GM12878 (cell line): ENCODE data around the gene AADACL2. TPM values are rescaled to one million over a fixed set of nuclear protein-coding genes. Genes with fewer than 3 reads are reported as not detected.

Experiments used
- ATAC-seq: fragments of 200-7000 bp; cut with Tn5 transposase; 3 replicates; pipeline ENCODE4 v1.9.1; 2020; ENCODE audit warnings: mild to moderate bottlenecking, moderate library complexity
- BruUV-seq: library from RNA; stranded (reverse); fragments of 400-500 nt; replicated peaks from 2 replicates; lab custom pipeline; 2021; lab: Mats Ljungman, UMichigan
- CTCF ChIA-PET: fragments of 300-600 bp; sonication (Branson Sonifier 250); formaldehyde crosslinking; extraction: SDS; loops from one replicate; lab custom pipeline; 2021; ENCODE audit warnings: inconsistent platforms; lab: Yijun Ruan, JAX
- POLR2A ChIA-PET: fragments of 350-600 bp; formaldehyde crosslinking; extraction: SDS; loops from one replicate; lab custom pipeline; 2021; ENCODE audit warnings: inconsistent platforms; lab: Charles Lee
- RAD21 ChIA-PET: fragments of 300-600 bp; sonication (Branson Sonifier 250); formaldehyde crosslinking; loops from one replicate; lab custom pipeline; 2023; ENCODE audit warnings: antibody characterized with exemption; ENCODE audit not compliant: unreplicated experiment; lab: Charles Lee
- SMC1A ChIA-PET: fragments of 300-600 bp; sonication (Branson Sonifier 250); formaldehyde crosslinking; loops from one replicate; lab custom pipeline; 2023; ENCODE audit not compliant: unreplicated experiment, uncharacterized antibody; lab: Charles Lee
- DNase-seq: peaks from one replicate; pipeline ENCODE4 v3.0.0-alpha.2; 2011; ENCODE audit warnings: low read depth, low spot score
- FAIRE-seq: peaks from 3 replicates; lab custom pipeline; 2011; peaks lifted over from hg19 to GRCh38; lab: Jason Lieb, UNC
- H2AFZ ChIP-seq: 2 replicates; pipeline ENCODE4 v1.6.0; 2011; ENCODE audit warnings: low read depth, low read length, control low read depth; ENCODE audit not compliant: control insufficient read depth
- H3K27ac ChIP-seq: 2 replicates; pipeline ENCODE4 v1.5.1; 2011; ENCODE audit warnings: control low read depth; ENCODE audit not compliant: control insufficient read depth, insufficient read depth
- H3K27me3 ChIP-seq, 2 experiments: replicated peaks in 1 of 2; 2 replicates each; pipeline versions ENCODE4 v1.6.0 to v1.6.1; 2011; ENCODE audit warnings: low read length in 1 of 2; ENCODE audit not compliant: control insufficient read depth in 2 of 2, insufficient read depth in 2 of 2
- H3K36me3 ChIP-seq, 2 experiments: 2 replicates each; pipeline ENCODE4 v1.5.1; 2011; ENCODE audit warnings: low read length in 1 of 2; ENCODE audit not compliant: control insufficient read depth in 2 of 2, insufficient read depth in 2 of 2
- H3K4me1 ChIP-seq: 2 replicates; pipeline ENCODE4 v1.6.1; 2011; ENCODE audit warnings: mild to moderate bottlenecking, low read length, moderate library complexity, mixed read lengths; ENCODE audit not compliant: control insufficient read depth, insufficient read depth
- H3K4me2 ChIP-seq: 2 replicates; pipeline ENCODE4 v1.6.0; 2011; ENCODE audit warnings: control low read depth; ENCODE audit not compliant: control insufficient read depth, insufficient read depth
- H3K4me3 ChIP-seq: fragments of 200-600 bp; sonication (generic); 2 replicates; pipeline ENCODE4 v1.5.1; 2016
- H3K79me2 ChIP-seq: 2 replicates; pipeline ENCODE4 v1.6.0; 2011; ENCODE audit warnings: low read length; ENCODE audit not compliant: control insufficient read depth, insufficient read depth
- H3K9ac ChIP-seq: 2 replicates; pipeline ENCODE4 v1.8.0; 2011; ENCODE audit warnings: low read length, control low read depth, mixed read lengths; ENCODE audit not compliant: control insufficient read depth, insufficient read depth
- H3K9me3 ChIP-seq: replicated peaks from 3 replicates; pipeline ENCODE4 v1.5.1; 2011; ENCODE audit warnings: mild to moderate bottlenecking, low read length; ENCODE audit not compliant: control insufficient read depth, insufficient read depth
- H4K20me1 ChIP-seq: 2 replicates; pipeline ENCODE4 v1.6.0; 2011; ENCODE audit not compliant: control insufficient read depth, insufficient read depth
- BCL3 ChIP-seq: IDR thresholded peaks from 2 replicates; pipeline ENCODE4 v1.6.1; 2011; ENCODE audit warnings: borderline replicate concordance, low read depth, mild to moderate bottlenecking, moderate library complexity, low read length; ENCODE audit not compliant: insufficient read depth, poor library complexity, severe bottlenecking
- EP300 ChIP-seq, 2 experiments: fragments of 150-350 bp in 1 of 2; IDR thresholded peaks; 2 replicates each; pipeline ENCODE4 v1.6.1; 2011 to 2012; ENCODE audit warnings: low read depth in 2 of 2, low read length in 2 of 2, borderline replicate concordance in 1 of 2, improper control_type of control experiment in 1 of 2, inconsistent platforms in 1 of 2; ENCODE audit not compliant: control insufficient read depth in 1 of 2
- EZH2 ChIP-seq: IDR thresholded peaks from 2 replicates; pipeline ENCODE4 v1.6.1; 2012; ENCODE audit warnings: low read depth, mild to moderate bottlenecking, control low read depth, inconsistent platforms, low read length, borderline replicate concordance; ENCODE audit not compliant: control insufficient read depth
- FOXK2 ChIP-seq: fragments of 450-650 bp; IDR thresholded peaks from 2 replicates; pipeline ENCODE4 v1.6.1; 2017; ENCODE audit warnings: mild to moderate bottlenecking, moderate library complexity
- GABPA ChIP-seq: IDR thresholded peaks from 2 replicates; pipeline ENCODE4 v1.6.1; 2014; ENCODE audit warnings: antibody characterized with exemption, low read depth, mild to moderate bottlenecking, inconsistent platforms
- IKZF1 ChIP-seq: fragments of 450-650 bp; conservative IDR thresholded peaks from 2 replicates; pipeline ENCODE4 v1.6.1; 2017; ENCODE audit warnings: antibody characterized with exemption, mild to moderate bottlenecking
- MEF2A ChIP-seq: IDR thresholded peaks from 2 replicates; pipeline ENCODE4 v1.6.1; 2011; ENCODE audit warnings: low read depth, mild to moderate bottlenecking, low read length, moderate library complexity; ENCODE audit not compliant: insufficient read depth
- MTA2 ChIP-seq: fragments of 450-650 bp; IDR thresholded peaks from 2 replicates; pipeline ENCODE4 v1.6.1; 2016; ENCODE audit warnings: low read depth, mild to moderate bottlenecking, moderate library complexity
- NBN ChIP-seq: fragments of 450-650 bp; IDR thresholded peaks from 2 replicates; pipeline ENCODE4 v1.6.1; 2016
- NFYB ChIP-seq: IDR thresholded peaks from 2 replicates; pipeline ENCODE4 v1.6.1; 2011; ENCODE audit warnings: low read depth, mild to moderate bottlenecking, low read length, improper control_type of control experiment, moderate library complexity; ENCODE audit not compliant: insufficient read depth
- RFX5 ChIP-seq: IDR thresholded peaks from 2 replicates; pipeline ENCODE4 v1.6.1; 2011; ENCODE audit warnings: low read depth, low read length, improper control_type of control experiment
- ZNF24 ChIP-seq: fragments of 450-650 bp; IDR thresholded peaks from 2 replicates; pipeline ENCODE4 v1.6.1; 2017; ENCODE audit warnings: antibody characterized with exemption, mild to moderate bottlenecking
- WGBS: methylation state at CpG from one replicate; pipeline ENCODE4 v1.1.6; 2016; ENCODE audit warnings: low lambda C conversion rate; ENCODE audit not compliant: insufficient replicate concordance, insufficient coverage; ENCODE audit errors: missing lambda C conversion rate; 5-methylcytosine and 5-hydroxymethylcytosine counted together
- in situ Hi-C: fragments of 300-500 bp; cut with MboI; formaldehyde crosslinking; loops from 9 replicates; pipeline ENCODE4 v1.14.3; 2018; ENCODE audit warnings: mixed read lengths
- intact Hi-C: fragments of 100-400 bp; cut with micrococcal nuclease; formaldehyde crosslinking; loops from one replicate; pipeline ENCODE4 v1.14.2; 2022; ENCODE audit not compliant: unreplicated experiment
- polyA plus RNA-seq, 11 experiments: library from polyadenylated mRNA; depleted of rRNA in 4 of 11; unstranded in 6 of 11; stranded (reverse) in 5 of 11; fragments of >200 nt; fragmentation: Nextera tagmentation in 4 of 11; fragmentation: Illumina TruSeq in 1 of 11; extraction: Ambion mirVana in 4 of 11; extraction: Trizol in 1 of 11; gene quantifications; 1 replicate in 1 of 11; 2 replicates in 10 of 11; pipeline versions ENCODE4 v1.2.1 to v1.2.3, GENCODE V29; 2011 to 2016; ENCODE audit warnings: inconsistent platforms in 2 of 11, missing spikeins in 2 of 11, low read depth in 1 of 11
- total RNA-seq, 4 experiments: library from RNA; depleted of rRNA in 3 of 4; stranded (reverse); fragments of >200 nt in 3 of 4; fragmentation: Illumina TruSeq in 1 of 4; extraction: Trizol in 1 of 4; gene quantifications; 2 replicates each; pipeline versions ENCODE4 v1.2.1 to v1.2.3, GENCODE V29; 2013 to 2021

The AADACL2 gene
- total and polyA plus RNA-seq, 10 of the 15 experiments (the other 5 are each of a cell fraction or from before 2014, with no cell fraction given) = not detected

GRCh38 chr3:151740581-151740980, 6.9 kb downstream of the AADACL2 start:
- TF ChIP-seq MTA2 (no peak), BCL3 (no peak), EP300 (IDR thresholded peaks at IDR 0.05; ENCODE audit: borderline replicate concordance in 1 of 2, control insufficient read depth in 1 of 2, low read depth in 2 of 2, low read length in 2 of 2) (no peak), EZH2 (no peak), RFX5 (no peak), NBN (no peak), IKZF1 (no peak), MEF2A (no peak), GABPA (no peak), FOXK2 (no peak), NFYB (no peak), ZNF24 (no peak)
- no peak overlapping the region for H3K4me3 ChIP-seq
- FAIRE-seq = no peak

More at GRCh38 chr3:151740581-151740980, 6.9 kb downstream of the AADACL2 start:
- Histone ChIP-seq H3K9ac (no peak overlapping the region), H3K27ac (no peak overlapping the region), H3K79me2 (no peaks in the 10 kb centered on the region), H3K36me3 (no peaks in the 10 kb centered on the region), H3K4me2 (no peak overlapping the region), H3K4me1 (no peaks in the 10 kb centered on the region), H3K27me3 (no peaks in the 10 kb centered on the region), H2AFZ (no peak overlapping the region), H3K9me3 (no peaks in the 10 kb centered on the region), H4K20me1 (no peaks in the 10 kb centered on the region)
- ChIA-PET RAD21 (no interaction called here), POLR2A (no interaction called here), SMC1A (no interaction called here), CTCF (no interaction called here)
- in situ Hi-C loops (no loop called here), intact Hi-C loops (no loop called here)
- ATAC-seq = no peak
- no peak for DNase-seq
- no TSS peak for BruUV-seq
- 20% methylated on average over 4 of the region's 4 CpGs for WGBS
